Liver (tissue), 3 donors: ENCODE results near the gene GAL3ST3.

Experiments used
- ATF3 ChIP-seq: IDR thresholded peaks from 2 replicates; pipeline ENCODE4 v1.6.1; 2016; ENCODE audit warnings: antibody characterized with exemption
- CTCF ChIP-seq: fragments of 150-350 bp; IDR thresholded peaks from 2 replicates; pipeline ENCODE4 v1.5.1; 2017; ENCODE audit warnings: improper control_type of control experiment, low read depth, low read length; ENCODE audit not compliant: missing input control
- FOXA1 ChIP-seq: IDR thresholded peaks from 2 replicates; pipeline ENCODE4 v1.6.1; 2016; ENCODE audit warnings: antibody characterized with exemption
- GABPA ChIP-seq, 2 donors: IDR thresholded peaks in 1 of 2; conservative IDR thresholded peaks in 1 of 2; 2 replicates each; pipeline ENCODE4 v1.6.1; 2016; ENCODE audit warnings: antibody characterized with exemption in 2 of 2, mild to moderate bottlenecking in 1 of 2, moderate library complexity in 1 of 2
- HNF4A ChIP-seq, 2 donors: conservative IDR thresholded peaks; 2 replicates each; pipeline ENCODE4 v1.6.1; 2016; ENCODE audit warnings: antibody characterized with exemption in 2 of 2, mild to moderate bottlenecking in 2 of 2
- JUND ChIP-seq, 2 donors: IDR thresholded peaks; 2 replicates each; pipeline ENCODE4 v1.6.1; 2016; ENCODE audit warnings: antibody characterized with exemption in 2 of 2
- MAX ChIP-seq: IDR thresholded peaks from 2 replicates; pipeline ENCODE4 v1.6.1; 2016; ENCODE audit warnings: antibody characterized with exemption
- NR2F2 ChIP-seq: IDR thresholded peaks from 2 replicates; pipeline ENCODE4 v1.6.1; 2016; ENCODE audit warnings: antibody characterized with exemption
- RAD21 ChIP-seq, 2 donors: IDR thresholded peaks; 2 replicates each; pipeline ENCODE4 v1.6.1; 2016; ENCODE audit warnings: antibody characterized with exemption in 2 of 2, mild to moderate bottlenecking in 2 of 2
- REST ChIP-seq: IDR thresholded peaks from 2 replicates; pipeline ENCODE4 v1.6.1; 2016; ENCODE audit warnings: antibody characterized with exemption, mild to moderate bottlenecking
- RXRA ChIP-seq, 2 donors: IDR thresholded peaks; 2 replicates each; pipeline ENCODE4 v1.6.1; 2017 to 2018; ENCODE audit warnings: antibody characterized with exemption in 2 of 2, mild to moderate bottlenecking in 1 of 2
- SP1 ChIP-seq: IDR thresholded peaks from 2 replicates; pipeline ENCODE4 v1.6.1; 2018; ENCODE audit warnings: antibody characterized with exemption, mild to moderate bottlenecking
- TAF1 ChIP-seq: conservative IDR thresholded peaks from 2 replicates; pipeline ENCODE4 v1.6.1; 2016; ENCODE audit warnings: antibody characterized with exemption, mild to moderate bottlenecking
- ZBTB33 ChIP-seq: IDR thresholded peaks from 2 replicates; pipeline ENCODE4 v1.6.1; 2016; ENCODE audit warnings: antibody characterized with exemption
- donor health status: healthy.
- donor health status: healthy.

GRCh38 chr11:66006891-66007176, 42.1 kb downstream of the GAL3ST3 start:
- no peak for TF ChIP-seq TAF1
- no peak for TF ChIP-seq SP1
- TF ChIP-seq CTCF, result no peak
- TF ChIP-seq NR2F2, result no peak
- TF ChIP-seq GABPA (IDR thresholded peaks at IDR 0.05 in 1 of 2, conservative IDR thresholded peaks at IDR 0.05 in 1 of 2), result no peak
- TF ChIP-seq RXRA (IDR thresholded peaks at IDR 0.05), result no peak
- TF ChIP-seq REST, result no peak
- no peak for TF ChIP-seq FOXA1
- TF ChIP-seq MAX, result no peak
- TF ChIP-seq ZBTB33, result no peak
- TF ChIP-seq RAD21 (IDR thresholded peaks at IDR 0.05), result no peak
- TF ChIP-seq HNF4A (conservative IDR thresholded peaks at IDR 0.05), result no peak
- TF ChIP-seq ATF3, result no peak
- no peak for TF ChIP-seq JUND (IDR thresholded peaks at IDR 0.05)
